HEK293 (cell line): ENCODE measurements around the gene CENPB.

Source experiments
- CTCF ChIP-seq: fragments of 450-650 bp; formaldehyde crosslinking; IDR thresholded peaks from 2 replicates; pipeline ENCODE4 v1.5.1; 2016; ENCODE audit warnings: missing biosample characterization, missing genetic modification characterization
- KLF10 ChIP-seq: fragments of 450-650 bp; IDR thresholded peaks from 2 replicates; pipeline ENCODE4 v1.5.1; 2018; ENCODE audit warnings: missing biosample characterization, mild to moderate bottlenecking, missing genetic modification characterization
- SETDB1 ChIP-seq: IDR thresholded peaks from one replicate; pipeline ENCODE4 v1.6.1; 2017; ENCODE audit warnings: mild to moderate bottlenecking, low read length, moderate library complexity, mixed read lengths; ENCODE audit not compliant: insufficient read length
- ZBTB1 ChIP-seq: fragments of 450-650 bp; formaldehyde crosslinking; IDR thresholded peaks from 2 replicates; pipeline ENCODE4 v1.5.1; 2016; ENCODE audit warnings: missing biosample characterization, missing genetic modification characterization
- ZNF561 ChIP-seq: fragments of 450-650 bp; IDR thresholded peaks from 2 replicates; pipeline ENCODE4 v1.5.1; 2018; ENCODE audit warnings: missing biosample characterization, missing genetic modification characterization, borderline replicate concordance
- TF ChIP-seq, protein P1 (sequence below): fragments of 450-650 bp; formaldehyde crosslinking; IDR thresholded peaks from 2 replicates; pipeline ENCODE4 v1.5.1; 2016; ENCODE audit warnings: missing biosample characterization, missing genetic modification characterization
- TF ChIP-seq, protein P2 (sequence below): fragments of 450-650 bp; formaldehyde crosslinking; IDR thresholded peaks from 2 replicates; pipeline ENCODE4 v1.5.1; 2016; ENCODE audit warnings: missing biosample characterization, missing genetic modification characterization
- TF ChIP-seq, protein P3 (sequence below): fragments of 450-650 bp; formaldehyde crosslinking; IDR thresholded peaks from 2 replicates; pipeline ENCODE4 v1.5.1; 2017; ENCODE audit warnings: missing biosample characterization, missing genetic modification characterization

- TF ChIP-seq CTCF (tag by site-specific recombination) = no peak
- TF ChIP-seq ZNF561 (tag by site-specific recombination) = no peak
- no peak for TF ChIP-seq SETDB1
- TF ChIP-seq, protein P1, sequence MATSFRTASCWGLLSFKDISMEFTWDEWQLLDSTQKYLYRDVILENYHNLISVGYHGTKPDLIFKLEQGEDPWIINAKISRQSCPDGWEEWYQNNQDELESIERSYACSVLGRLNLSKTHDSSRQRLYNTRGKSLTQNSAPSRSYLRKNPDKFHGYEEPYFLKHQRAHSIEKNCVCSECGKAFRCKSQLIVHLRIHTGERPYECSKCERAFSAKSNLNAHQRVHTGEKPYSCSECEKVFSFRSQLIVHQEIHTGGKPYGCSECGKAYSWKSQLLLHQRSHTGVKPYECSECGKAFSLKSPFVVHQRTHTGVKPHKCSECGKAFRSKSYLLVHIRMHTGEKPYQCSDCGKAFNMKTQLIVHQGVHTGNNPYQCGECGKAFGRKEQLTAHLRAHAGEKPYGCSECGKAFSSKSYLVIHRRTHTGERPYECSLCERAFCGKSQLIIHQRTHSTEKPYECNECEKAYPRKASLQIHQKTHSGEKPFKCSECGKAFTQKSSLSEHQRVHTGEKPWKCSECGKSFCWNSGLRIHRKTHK (tag by site-specific recombination) = no peak
- TF ChIP-seq, protein P2, sequence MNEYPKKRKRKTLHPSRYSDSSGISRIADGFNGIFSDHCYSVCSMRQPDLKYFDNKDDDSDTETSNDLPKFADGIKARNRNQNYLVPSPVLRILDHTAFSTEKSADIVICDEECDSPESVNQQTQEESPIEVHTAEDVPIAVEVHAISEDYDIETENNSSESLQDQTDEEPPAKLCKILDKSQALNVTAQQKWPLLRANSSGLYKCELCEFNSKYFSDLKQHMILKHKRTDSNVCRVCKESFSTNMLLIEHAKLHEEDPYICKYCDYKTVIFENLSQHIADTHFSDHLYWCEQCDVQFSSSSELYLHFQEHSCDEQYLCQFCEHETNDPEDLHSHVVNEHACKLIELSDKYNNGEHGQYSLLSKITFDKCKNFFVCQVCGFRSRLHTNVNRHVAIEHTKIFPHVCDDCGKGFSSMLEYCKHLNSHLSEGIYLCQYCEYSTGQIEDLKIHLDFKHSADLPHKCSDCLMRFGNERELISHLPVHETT (tag by site-specific recombination) = no peak
- TF ChIP-seq KLF10 (tag by site-specific recombination) = no peak
- TF ChIP-seq ZBTB1 (tag by site-specific recombination) = no peak
- TF ChIP-seq, protein P3, sequence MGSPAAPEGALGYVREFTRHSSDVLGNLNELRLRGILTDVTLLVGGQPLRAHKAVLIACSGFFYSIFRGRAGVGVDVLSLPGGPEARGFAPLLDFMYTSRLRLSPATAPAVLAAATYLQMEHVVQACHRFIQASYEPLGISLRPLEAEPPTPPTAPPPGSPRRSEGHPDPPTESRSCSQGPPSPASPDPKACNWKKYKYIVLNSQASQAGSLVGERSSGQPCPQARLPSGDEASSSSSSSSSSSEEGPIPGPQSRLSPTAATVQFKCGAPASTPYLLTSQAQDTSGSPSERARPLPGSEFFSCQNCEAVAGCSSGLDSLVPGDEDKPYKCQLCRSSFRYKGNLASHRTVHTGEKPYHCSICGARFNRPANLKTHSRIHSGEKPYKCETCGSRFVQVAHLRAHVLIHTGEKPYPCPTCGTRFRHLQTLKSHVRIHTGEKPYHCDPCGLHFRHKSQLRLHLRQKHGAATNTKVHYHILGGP (tag by site-specific recombination) = no peak
These were observed 22.6 kb downstream of the CENPB start for GRCh38 chr20:3763671-3764601.
